Measurements from ENCODE around the gene PRELID2. TPM values are rescaled to one million over a fixed set of nuclear protein-coding genes. Genes with fewer than 3 reads are reported as not detected.

PRELID2 gene
- polyA plus RNA-seq, 3 donors: 3.0 to 9.4 (median 6.9) TPM

GRCh38 chr5:145712245-145712644, 122.9 kb downstream of the PRELID2 start:
- no peak overlapping the region for H3K27ac ChIP-seq (ENCODE audit: low read depth, low read length)
- WGBS, 3 donors: 31 to 92% (median 86%) methylated on average over 2 of the region's 2 CpGs

DNA sequence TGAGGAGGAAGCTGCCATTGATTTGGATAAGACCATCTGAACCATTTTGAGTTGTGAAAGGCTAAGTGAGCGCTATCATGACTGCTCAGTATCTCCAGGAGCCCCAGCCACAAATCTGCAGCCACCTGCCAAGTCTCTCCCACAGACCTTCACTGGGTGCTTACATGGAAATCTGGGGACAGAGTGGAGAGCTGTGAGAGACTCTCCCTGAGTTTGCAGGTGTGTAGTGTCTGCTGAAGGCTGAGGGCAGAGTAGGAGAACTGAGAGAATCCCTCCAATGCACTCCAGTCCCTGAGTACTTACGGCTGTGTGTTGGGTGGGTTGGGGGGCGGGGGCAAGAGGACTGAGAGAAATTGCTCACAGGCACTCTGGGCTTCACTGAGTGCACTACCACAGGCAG, 123.7 kb downstream of the PRELID2 start:
- WGBS, 3 donors: 28 to 94% (median 78%) methylated on average over 3 of the region's 3 CpGs
- H3K27ac ChIP-seq (ENCODE audit: low read depth, low read length): no peak overlapping the region

Other genes starting within 250 kb of the PRELID2 start
- gene GRXCR2, start 37.7 kb upstream of the PRELID2 start, polyA plus RNA-seq: not detected
- 1 to 10 TPM; 2.4 to 3.3 (median 3.0) TPM for gene SH3RF2, start 101.2 kb upstream of the PRELID2 start, polyA plus RNA-seq

Measured in adipose tissue (tissue), 3 donors.